Mesenchymal stem cell (in vitro differentiated cells and primary cell): ENCODE results near the gene ARHGAP15.

Experiments
- DNase-seq: peaks from one replicate; pipeline ENCODE4 v3.0.0-alpha.2; 2013
- H2AFZ ChIP-seq: one replicate; pipeline ENCODE4 v1.6.1; 2013; ENCODE audit warnings: low read depth, mild to moderate bottlenecking, control low read depth, inconsistent platforms, low read length, moderate library complexity
- H2AK5ac ChIP-seq: 2 replicates; pipeline ENCODE4 v1.6.1; 2013; ENCODE audit warnings: low read length, moderate library complexity, mild to moderate bottlenecking, inconsistent platforms; ENCODE audit not compliant: severe bottlenecking
- H2BK120ac ChIP-seq: one replicate; pipeline ENCODE4 v1.6.1; 2013; ENCODE audit warnings: low read depth, mild to moderate bottlenecking, inconsistent platforms, low read length, moderate library complexity
- H2BK12ac ChIP-seq, 2 experiments: one replicate each; pipeline ENCODE4 v1.6.1; 2013; ENCODE audit warnings: inconsistent platforms in 2 of 2, low read length in 2 of 2, mild to moderate bottlenecking in 2 of 2, moderate library complexity in 2 of 2, control low read depth in 1 of 2
- H2BK15ac ChIP-seq: one replicate; pipeline ENCODE4 v1.6.1; 2013; ENCODE audit warnings: mild to moderate bottlenecking, low read depth, inconsistent platforms; ENCODE audit not compliant: poor library complexity, severe bottlenecking
- H2BK5ac ChIP-seq: 2 replicates; pipeline ENCODE4 v1.6.1; 2013; ENCODE audit warnings: low read depth, mild to moderate bottlenecking, low read length, control low read depth, inconsistent platforms; ENCODE audit not compliant: poor library complexity, severe bottlenecking
- H3K14ac ChIP-seq, 2 experiments: one replicate each; pipeline ENCODE4 v1.6.1; 2013; ENCODE audit warnings: inconsistent platforms in 2 of 2, low read length in 2 of 2, control low read depth in 1 of 2, mild to moderate bottlenecking in 1 of 2, moderate library complexity in 1 of 2
- H3K18ac ChIP-seq, 2 experiments: one replicate each; pipeline ENCODE4 v1.6.1; 2013; ENCODE audit warnings: inconsistent platforms in 2 of 2, low read length in 2 of 2, control low read depth in 1 of 2, low read depth in 1 of 2, mild to moderate bottlenecking in 1 of 2
- H3K23ac ChIP-seq, 2 experiments: one replicate each; pipeline ENCODE4 v1.6.1; 2013; ENCODE audit warnings: inconsistent platforms in 2 of 2, low read length in 2 of 2, mild to moderate bottlenecking in 2 of 2, moderate library complexity in 2 of 2, control low read depth in 1 of 2
- H3K27ac ChIP-seq: 2 replicates; pipeline ENCODE4 v1.5.1; 2013; ENCODE audit warnings: mild to moderate bottlenecking, moderate library complexity, low read length, control low read depth, inconsistent platforms; ENCODE audit not compliant: poor library complexity, severe bottlenecking
- H3K27me3 ChIP-seq, 2 experiments: 2 replicates each; pipeline versions ENCODE4 v1.6.1 to v1.7.0; 2013; ENCODE audit warnings: low read length in 2 of 2, mild to moderate bottlenecking in 2 of 2, moderate library complexity in 2 of 2, control low read depth in 1 of 2, inconsistent platforms in 1 of 2; ENCODE audit not compliant: control insufficient read depth in 1 of 2, insufficient read depth in 1 of 2
- H3K36me3 ChIP-seq, 2 experiments: 2 replicates each; pipeline versions ENCODE4 v1.6.1 to v1.7.0; 2013; ENCODE audit warnings: low read length in 2 of 2, control low read depth in 1 of 2, inconsistent platforms in 1 of 2, low read depth in 1 of 2, mild to moderate bottlenecking in 1 of 2; ENCODE audit not compliant: insufficient read depth in 2 of 2, control insufficient read depth in 1 of 2
- H3K4ac ChIP-seq, 2 experiments: one replicate each; pipeline ENCODE4 v1.6.1; 2013; ENCODE audit warnings: inconsistent platforms in 2 of 2, low read length in 2 of 2, mild to moderate bottlenecking in 2 of 2, moderate library complexity in 2 of 2, control low read depth in 1 of 2, low read depth in 1 of 2
- H3K4me1 ChIP-seq: 2 replicates; pipeline ENCODE4 v1.6.1; 2013; ENCODE audit warnings: low read depth, low read length, control low read depth; ENCODE audit not compliant: control insufficient read depth, insufficient read depth
- H3K4me2 ChIP-seq: 2 replicates; pipeline ENCODE4 v1.6.1; 2013; ENCODE audit warnings: low read length, mild to moderate bottlenecking, inconsistent platforms; ENCODE audit not compliant: poor library complexity, severe bottlenecking
- H3K4me3 ChIP-seq, 2 experiments: 2 replicates each; pipeline versions ENCODE4 v1.5.1 to v1.7.0; 2013; ENCODE audit warnings: low read length in 2 of 2, mild to moderate bottlenecking in 2 of 2, control low read depth in 1 of 2, low read depth in 1 of 2; ENCODE audit not compliant: insufficient read depth in 1 of 2
- H3K79me1 ChIP-seq: replicated peaks from 2 replicates; pipeline ENCODE4 v1.6.1; 2013; ENCODE audit warnings: mild to moderate bottlenecking, control low read depth, low read length, inconsistent platforms; ENCODE audit not compliant: poor library complexity, severe bottlenecking
- H3K9ac ChIP-seq: 2 replicates; pipeline ENCODE4 v1.7.0; 2013; ENCODE audit warnings: mild to moderate bottlenecking, low read length, moderate library complexity
- H3K9me3 ChIP-seq: 2 replicates; pipeline ENCODE4 v1.7.0; 2013; ENCODE audit warnings: mild to moderate bottlenecking, low read length; ENCODE audit not compliant: control insufficient read depth
- H4K8ac ChIP-seq: one replicate; pipeline ENCODE4 v1.6.1; 2013; ENCODE audit warnings: inconsistent platforms, mild to moderate bottlenecking, low read length, moderate library complexity
- H4K91ac ChIP-seq: one replicate; pipeline ENCODE4 v1.6.1; 2013; ENCODE audit warnings: mild to moderate bottlenecking, low read length, inconsistent platforms
- WGBS: methylation state at CpG from one replicate; pipeline ENCODE4 v1.1.7; 2013; ENCODE audit warnings: mixed read lengths; 5-methylcytosine and 5-hydroxymethylcytosine counted together

The ARHGAP15 gene

DNA sequence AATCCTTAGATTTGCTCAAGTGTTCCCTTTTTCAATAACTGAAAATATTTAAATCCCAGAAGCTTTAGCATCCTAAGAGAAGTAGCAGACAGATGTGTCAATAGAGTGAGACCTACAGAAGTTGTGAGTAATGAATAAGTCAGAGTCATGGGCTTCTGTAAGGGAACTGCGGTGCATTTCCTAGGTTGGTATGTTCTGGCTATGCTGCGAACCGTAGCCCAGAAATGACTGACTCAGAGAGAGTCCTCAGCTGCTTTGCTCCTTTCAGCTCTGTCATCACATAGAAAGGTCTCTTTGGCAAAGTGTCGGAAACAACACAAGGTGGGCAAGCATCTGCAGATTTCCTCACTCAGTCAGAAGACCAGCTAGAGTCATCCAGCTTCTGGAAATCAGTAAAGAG lies 297.1 kb downstream of the ARHGAP15 start:
- H3K9me3 ChIP-seq = no peaks in the 10 kb centered on the region
- H2BK5ac ChIP-seq = no peak overlapping the region
- no peak overlapping the region for H4K91ac ChIP-seq
- H2BK15ac ChIP-seq = no peak overlapping the region
- WGBS = 65% methylated on average over 4 of the region's 4 CpGs
- H3K18ac ChIP-seq = no peak overlapping the region
- H4K8ac ChIP-seq = no peak overlapping the region
- peak overlapping the region; percentile 57 for H3K27ac ChIP-seq
- no peak overlapping the region for H3K9ac ChIP-seq
- H2BK120ac ChIP-seq = no peak overlapping the region
- H3K4me2 ChIP-seq = no peak overlapping the region
- no peaks in the 10 kb centered on the region for H3K79me1 ChIP-seq
- H3K23ac ChIP-seq = no peak overlapping the region
- H3K4me1 ChIP-seq = no peaks in the 10 kb centered on the region
- no peak overlapping the region for H2AK5ac ChIP-seq
- no peaks in the 10 kb centered on the region for H3K36me3 ChIP-seq
- H2AFZ ChIP-seq = no peak overlapping the region
- H3K4me3 ChIP-seq = no peak overlapping the region
- H3K27me3 ChIP-seq = no peaks in the 10 kb centered on the region
- no peak overlapping the region for H3K14ac ChIP-seq
- H2BK12ac ChIP-seq = no peak overlapping the region
- peak; percentile 63 for DNase-seq
- H3K4ac ChIP-seq = no peak overlapping the region

DNA sequence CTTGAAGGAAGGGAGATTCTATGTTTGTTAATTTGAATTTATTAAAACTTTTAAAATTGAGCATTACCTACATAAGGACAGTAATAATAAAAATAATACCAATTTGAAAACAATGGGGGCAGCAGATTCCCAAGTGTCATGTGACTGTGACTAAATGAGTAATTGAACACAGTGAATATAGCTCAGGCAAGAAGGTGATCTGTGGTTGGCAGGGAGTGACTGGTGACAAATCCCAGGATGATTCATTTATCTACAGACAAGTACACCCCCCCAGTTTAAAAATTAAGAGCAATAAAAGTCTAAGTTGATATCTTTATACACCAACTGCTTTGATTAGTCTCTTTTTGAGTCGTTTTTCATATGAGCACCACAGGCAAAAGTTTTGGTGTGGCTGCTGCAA lies 299.5 kb downstream of the ARHGAP15 start:
- Histone ChIP-seq H2BK120ac (no peak overlapping the region), H3K14ac (no peak overlapping the region), H3K4ac (no peak overlapping the region), H3K27ac (no peak overlapping the region), H3K9me3 (no peaks in the 10 kb centered on the region), H2AK5ac (no peak overlapping the region), H3K4me2 (no peak overlapping the region), H3K27me3 (no peaks in the 10 kb centered on the region), H3K79me1 (no peaks in the 10 kb centered on the region), H4K8ac (no peak overlapping the region), H2BK12ac (no peak overlapping the region), H3K4me1 (no peaks in the 10 kb centered on the region), H3K23ac (no peak overlapping the region), H2BK5ac (no peak overlapping the region), H3K9ac (no peak overlapping the region), H3K18ac (no peak overlapping the region), H3K4me3 (no peak overlapping the region), H2AFZ (no peak overlapping the region), H3K36me3 (no peaks in the 10 kb centered on the region), H4K91ac (no peak overlapping the region), H2BK15ac (no peak overlapping the region)
- WGBS = no CpG with 5 or more reads among the region's 1 CpG
- no peak for DNase-seq

DNA sequence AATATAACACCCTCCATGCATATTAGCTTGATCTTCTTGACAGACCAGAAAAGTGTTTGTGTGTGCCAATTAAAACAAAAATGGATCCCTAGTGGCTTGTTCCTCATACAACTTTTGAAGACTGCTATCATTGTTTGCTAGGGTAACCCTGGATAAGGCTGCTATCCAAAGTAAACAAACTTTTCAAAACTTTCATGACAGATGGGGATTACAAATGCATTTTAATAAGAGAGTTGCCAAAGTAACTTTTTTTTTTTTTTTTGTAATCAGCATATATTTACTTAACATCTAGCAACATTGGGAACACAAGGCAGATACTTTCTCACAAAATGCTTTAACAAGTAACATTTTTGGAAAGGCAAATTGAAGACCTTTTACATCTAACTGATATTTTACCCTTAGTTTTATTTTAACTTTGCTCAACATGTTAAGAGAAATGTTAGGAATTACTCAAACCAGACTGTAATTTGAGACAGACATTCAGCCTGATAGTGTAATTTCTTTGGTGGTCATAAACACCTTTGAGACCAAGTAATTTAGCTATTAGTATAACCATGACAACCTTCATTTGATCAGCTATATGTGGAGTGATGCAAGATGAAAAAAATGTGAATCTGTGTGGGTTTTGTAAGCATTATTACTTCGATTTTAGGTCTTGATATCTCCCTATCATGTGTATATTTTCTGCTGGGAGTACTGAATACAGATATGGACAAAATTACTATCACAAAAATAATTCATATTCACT lies 300.9 kb downstream of the ARHGAP15 start:
- H3K4me2 ChIP-seq = no peak overlapping the region
- no peak for DNase-seq
- no peaks in the 10 kb centered on the region for H3K4me1 ChIP-seq
- H3K4me3 ChIP-seq = no peak overlapping the region
- no CpG with 5 or more reads among the region's 1 CpG for WGBS
- no peak overlapping the region for H2AK5ac ChIP-seq
- H2AFZ ChIP-seq = no peak overlapping the region
- H2BK12ac ChIP-seq = no peak overlapping the region
- H4K8ac ChIP-seq = no peak overlapping the region
- no peaks in the 10 kb centered on the region for H3K9me3 ChIP-seq
- H3K18ac ChIP-seq = no peak overlapping the region
- H3K27me3 ChIP-seq = no peaks in the 10 kb centered on the region
- H2BK120ac ChIP-seq = no peak overlapping the region
- no peak overlapping the region for H2BK5ac ChIP-seq
- H3K36me3 ChIP-seq = no peaks in the 10 kb centered on the region
- no peak overlapping the region for H2BK15ac ChIP-seq
- no peak overlapping the region for H3K27ac ChIP-seq
- H3K14ac ChIP-seq = no peak overlapping the region
- H4K91ac ChIP-seq = no peak overlapping the region
- H3K9ac ChIP-seq = no peak overlapping the region
- no peak overlapping the region for H3K4ac ChIP-seq
- no peaks in the 10 kb centered on the region for H3K79me1 ChIP-seq
- H3K23ac ChIP-seq = no peak overlapping the region

DNA sequence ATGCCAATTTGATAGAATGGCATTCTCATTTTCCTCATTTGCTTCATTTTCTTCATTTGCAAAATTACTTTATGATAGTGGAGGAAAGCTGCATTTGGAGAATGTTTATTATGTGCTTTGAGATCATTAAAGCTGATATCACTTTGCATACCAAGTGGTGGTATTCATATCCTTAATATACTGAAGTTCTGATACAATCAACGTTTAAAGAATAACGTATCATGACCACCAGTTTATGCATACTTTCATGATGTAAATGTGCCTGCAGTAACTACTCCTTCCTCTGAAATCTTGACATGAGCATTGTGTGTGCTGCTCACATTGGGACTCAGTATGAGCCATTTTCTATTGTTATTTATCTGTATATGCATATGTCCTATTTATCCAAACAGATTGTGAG lies 302.1 kb downstream of the ARHGAP15 start:
- H4K8ac ChIP-seq = no peak overlapping the region
- H3K4me1 ChIP-seq = no peaks in the 10 kb centered on the region
- no peak overlapping the region for H3K9ac ChIP-seq
- H2BK120ac ChIP-seq = no peak overlapping the region
- H2AFZ ChIP-seq = no peak overlapping the region
- H2AK5ac ChIP-seq = no peak overlapping the region
- H3K4ac ChIP-seq = no peak overlapping the region
- H3K27me3 ChIP-seq = no peaks in the 10 kb centered on the region
- H3K9me3 ChIP-seq = no peaks in the 10 kb centered on the region
- H2BK15ac ChIP-seq = no peak overlapping the region
- H3K4me3 ChIP-seq = no peak overlapping the region
- H3K23ac ChIP-seq = no peak overlapping the region
- H2BK12ac ChIP-seq = no peak overlapping the region
- H3K36me3 ChIP-seq = no peaks in the 10 kb centered on the region
- H3K14ac ChIP-seq = no peak overlapping the region
- no peak overlapping the region for H3K4me2 ChIP-seq
- WGBS = 0% methylated on average over 2 of the region's 2 CpGs
- H3K18ac ChIP-seq = no peak overlapping the region
- H4K91ac ChIP-seq = no peak overlapping the region
- no peak overlapping the region for H2BK5ac ChIP-seq
- no peak overlapping the region for H3K27ac ChIP-seq
- no peaks in the 10 kb centered on the region for H3K79me1 ChIP-seq
- peak; percentile 18 for DNase-seq
